H1 (cell line): ENCODE measurements around the gene SLC2A3. TPM values are rescaled to one million over a fixed set of nuclear protein-coding genes. Genes with fewer than 3 reads are reported as not detected.

Experiments
- CTCF ChIA-PET: fragments of 300-600 bp; sonication (Branson Sonifier 250); formaldehyde crosslinking; loops from one replicate; lab custom pipeline; 2021; ENCODE audit not compliant: partially characterized antibody; lab: Charles Lee
- POLR2A ChIA-PET: fragments of 300-600 bp; sonication (Branson Sonifier 250); formaldehyde crosslinking; loops from one replicate; lab custom pipeline; 2021; ENCODE audit warnings: inconsistent platforms; ENCODE audit not compliant: partially characterized antibody; lab: Charles Lee
- DNase-seq, 2 experiments: peaks; one replicate each; pipeline versions ENCODE4 v3.0.0 to v3.0.0-alpha.2; 2010 to 2022; ENCODE audit warnings: low spot score in 2 of 2, low read depth in 1 of 2, mixed read lengths in 1 of 2
- FAIRE-seq: peaks from 2 replicates; lab custom pipeline; 2011; peaks lifted over from hg19 to GRCh38; lab: Jason Lieb, UNC
- H2AFZ ChIP-seq: 2 replicates; pipeline ENCODE4 v1.8.1; 2012; ENCODE audit warnings: low read length, inconsistent platforms
- H2AK5ac ChIP-seq: 2 replicates; pipeline ENCODE4 v1.6.1; 2013; ENCODE audit warnings: low read depth, low read length
- H2BK120ac ChIP-seq: replicated peaks from 2 replicates; pipeline ENCODE3; 2013; ENCODE audit warnings: low read depth, low read length, inconsistent platforms
- H2BK12ac ChIP-seq: 2 replicates; pipeline ENCODE4 v1.6.1; 2013; ENCODE audit warnings: low read depth, low read length
- H2BK15ac ChIP-seq: 2 replicates; pipeline ENCODE4 v1.6.1; 2013; ENCODE audit warnings: low read length
- H2BK20ac ChIP-seq: 2 replicates; pipeline ENCODE4 v1.6.1; 2013; ENCODE audit warnings: low read length
- H2BK5ac ChIP-seq: 2 replicates; pipeline ENCODE4 v1.6.1; 2013; ENCODE audit warnings: low read depth, low read length
- H3K14ac ChIP-seq: 2 replicates; pipeline ENCODE4 v1.6.1; 2013; ENCODE audit warnings: inconsistent platforms; ENCODE audit not compliant: insufficient read length
- H3K18ac ChIP-seq: 2 replicates; pipeline ENCODE4 v1.6.1; 2013; ENCODE audit warnings: low read length; ENCODE audit errors: extremely low read depth
- H3K23ac ChIP-seq: 2 replicates; pipeline ENCODE4 v1.6.1; 2013; ENCODE audit warnings: inconsistent platforms; ENCODE audit not compliant: insufficient read length
- H3K23me2 ChIP-seq: 2 replicates; pipeline ENCODE4 v1.6.1; 2013; ENCODE audit warnings: low read depth, low read length
- H3K27ac ChIP-seq: 2 replicates; pipeline ENCODE4 v1.6.1; 2011; ENCODE audit warnings: low read depth, low read length, inconsistent platforms
- H3K27me3 ChIP-seq, 4 experiments: replicated peaks in 1 of 4; 1 replicate in 1 of 4; 2 replicates in 3 of 4; pipeline versions ENCODE4 v1.6.1 to v1.8.1; 2011 to 2013; ENCODE audit warnings: low read length in 3 of 4, mild to moderate bottlenecking in 3 of 4, inconsistent platforms in 2 of 4, mixed read lengths in 2 of 4, moderate library complexity in 1 of 4; ENCODE audit not compliant: control insufficient read depth in 3 of 4, insufficient read depth in 3 of 4; ENCODE audit errors: extremely low read depth in 1 of 4
- H3K36me3 ChIP-seq, 4 experiments: 2 replicates each; pipeline versions ENCODE4 v1.6.1 to v1.8.1; 2011 to 2013; ENCODE audit warnings: mild to moderate bottlenecking in 4 of 4, low read length in 3 of 4, moderate library complexity in 2 of 4, control low read depth in 1 of 4, inconsistent platforms in 1 of 4; ENCODE audit not compliant: insufficient read depth in 4 of 4, control insufficient read depth in 2 of 4
- H3K4ac ChIP-seq: replicated peaks from 2 replicates; pipeline ENCODE3; 2013; ENCODE audit warnings: low read length, low read depth, mixed read lengths, inconsistent platforms; ENCODE audit not compliant: insufficient read length
- H3K4me1 ChIP-seq, 4 experiments: replicated peaks in 1 of 4; 1 replicate in 1 of 4; 2 replicates in 3 of 4; pipeline versions ENCODE4 v1.6.1 to v1.8.1; 2011 to 2013; ENCODE audit warnings: low read length in 3 of 4, inconsistent platforms in 2 of 4, mixed read lengths in 1 of 4; ENCODE audit not compliant: insufficient read depth in 4 of 4, control insufficient read depth in 3 of 4
- H3K4me2 ChIP-seq, 2 experiments: 2 replicates each; pipeline versions ENCODE4 v1.6.1 to v1.8.1; 2011 to 2013; ENCODE audit warnings: low read depth in 2 of 2, low read length in 2 of 2, control low read depth in 1 of 2, inconsistent platforms in 1 of 2, mild to moderate bottlenecking in 1 of 2; ENCODE audit not compliant: insufficient read depth in 1 of 2
- H3K4me3 ChIP-seq, 4 experiments: fragments of 200-600, 300-600 bp in 1 of 4; sonication (generic), shearing (Covaris generic), sonication (Bioruptor Twin) in 1 of 4; 2 replicates each; pipeline versions ENCODE4 v1.5.1 to v1.8.1; 2011 to 2016; ENCODE audit warnings: low read length in 4 of 4, low read depth in 3 of 4, control low read depth in 2 of 4, inconsistent platforms in 2 of 4, mild to moderate bottlenecking in 2 of 4, mixed read lengths in 1 of 4, moderate library complexity in 1 of 4; ENCODE audit not compliant: insufficient read depth in 2 of 4; ENCODE audit errors: extremely low read depth in 1 of 4
- H3K56ac ChIP-seq: replicated peaks from 2 replicates; pipeline ENCODE3; 2013; ENCODE audit warnings: low read depth, mild to moderate bottlenecking, mixed read lengths, low read length, inconsistent platforms; ENCODE audit not compliant: insufficient read length
- H3K79me1 ChIP-seq: 2 replicates; pipeline ENCODE4 v1.6.1; 2013; ENCODE audit warnings: low read depth, low read length, control low read depth
- H3K79me2 ChIP-seq, 2 experiments: 2 replicates each; pipeline versions ENCODE4 v1.6.1 to v1.8.1; 2012 to 2013; ENCODE audit warnings: low read length in 2 of 2, mild to moderate bottlenecking in 2 of 2, inconsistent platforms in 1 of 2; ENCODE audit not compliant: insufficient read depth in 2 of 2, control insufficient read depth in 1 of 2
- H3K9ac ChIP-seq, 4 experiments: replicated peaks in 1 of 4; 1 replicate in 1 of 4; 2 replicates in 3 of 4; pipeline versions ENCODE4 v1.6.1 to v1.8.1; 2011 to 2013; ENCODE audit warnings: low read depth in 3 of 4, low read length in 3 of 4, control low read depth in 2 of 4, mild to moderate bottlenecking in 2 of 4, moderate library complexity in 2 of 4, inconsistent platforms in 1 of 4; ENCODE audit errors: extremely low read depth in 1 of 4
- H3K9me3 ChIP-seq, 2 experiments: 2 replicates each; pipeline versions ENCODE4 v1.6.1 to v1.8.1; 2012 to 2013; ENCODE audit warnings: mild to moderate bottlenecking in 2 of 2, moderate library complexity in 2 of 2, control low read depth in 1 of 2, inconsistent platforms in 1 of 2, low read depth in 1 of 2, low read length in 1 of 2, mixed read lengths in 1 of 2; ENCODE audit not compliant: insufficient read depth in 2 of 2
- H4K20me1 ChIP-seq, 2 experiments: replicated peaks in 1 of 2; 2 replicates each; pipeline versions ENCODE3 to v1.8.1; 2011 to 2013; ENCODE audit warnings: inconsistent platforms in 2 of 2, low read length in 2 of 2, mild to moderate bottlenecking in 1 of 2; ENCODE audit not compliant: insufficient read depth in 2 of 2, control insufficient read depth in 1 of 2
- H4K5ac ChIP-seq: 2 replicates; pipeline ENCODE4 v1.6.1; 2013; ENCODE audit warnings: low read length, low read depth, mixed read lengths, inconsistent platforms; ENCODE audit not compliant: insufficient read length
- H4K8ac ChIP-seq: 2 replicates; pipeline ENCODE4 v1.8.0; 2013; ENCODE audit warnings: mild to moderate bottlenecking, moderate library complexity, low read length, inconsistent platforms; ENCODE audit not compliant: insufficient read depth; ENCODE audit errors: extremely low read depth
- H4K91ac ChIP-seq: replicated peaks from 2 replicates; pipeline ENCODE3; 2013; ENCODE audit warnings: low read length, mixed read lengths, inconsistent platforms; ENCODE audit not compliant: insufficient read length
- CBX8 ChIP-seq: fragments of 300-800, 300-1000 bp; sonication (generic); IDR thresholded peaks from 2 replicates; pipeline ENCODE4 v1.7.1; 2016; ENCODE audit warnings: low read depth, low read length, borderline replicate concordance
- CEBPB ChIP-seq: IDR thresholded peaks from 2 replicates; pipeline ENCODE4 v1.6.1; 2012; ENCODE audit warnings: low read depth, low read length
- CHD1 ChIP-seq: IDR thresholded peaks from 2 replicates; pipeline ENCODE4 v1.6.1; 2012; ENCODE audit warnings: low read depth, low read length, improper control_type of control experiment
- EZH2 ChIP-seq: fragments of 200-600 bp; sonication (generic); IDR thresholded peaks from 2 replicates; pipeline ENCODE4 v1.7.1; 2012; ENCODE audit warnings: low read depth, mild to moderate bottlenecking, moderate library complexity, low read length, inconsistent platforms; ENCODE audit not compliant: severe bottlenecking
- MAFK ChIP-seq: IDR thresholded peaks from 2 replicates; pipeline ENCODE4 v1.6.1; 2012; ENCODE audit warnings: low read depth, mild to moderate bottlenecking, improper control_type of control experiment, low read length
- POLR2AphosphoS5 ChIP-seq: IDR thresholded peaks from 2 replicates; pipeline ENCODE4 v1.6.1; 2011; ENCODE audit warnings: low read depth, low read length
- RNF2 ChIP-seq: fragments of 200-900, 300-1000 bp; sonication (generic); IDR thresholded peaks from 2 replicates; pipeline ENCODE4 v1.7.1; 2016; ENCODE audit warnings: borderline replicate concordance, low read depth, mild to moderate bottlenecking, antibody characterized with exemption, low read length; ENCODE audit not compliant: poor library complexity, severe bottlenecking; ENCODE audit errors: missing control alignments
- SIN3A ChIP-seq, 2 experiments: IDR thresholded peaks in 1 of 2; conservative IDR thresholded peaks in 1 of 2; 2 replicates each; pipeline ENCODE4 v1.6.1; 2011 to 2012; ENCODE audit warnings: low read length in 2 of 2, improper control_type of control experiment in 1 of 2, low read depth in 1 of 2, mild to moderate bottlenecking in 1 of 2
- SIRT6 ChIP-seq: IDR thresholded peaks from one replicate; pipeline ENCODE4 v1.7.1; 2012; ENCODE audit warnings: low read length, inconsistent platforms
- SP1 ChIP-seq: IDR thresholded peaks from 2 replicates; pipeline ENCODE4 v1.6.1; 2011; ENCODE audit warnings: low read depth, low read length
- YY1 ChIP-seq: IDR thresholded peaks from 2 replicates; pipeline ENCODE4 v1.6.1; 2011; ENCODE audit warnings: low read depth, mild to moderate bottlenecking, low read length
- WGBS, 2 experiments: shearing (Covaris generic) in 1 of 2; methylation state at CpG; one replicate each; pipeline versions ENCODE4 v1.1.6 to v1.1.7; 2013 to 2015; ENCODE audit warnings: low lambda C conversion rate in 2 of 2, mixed read lengths in 2 of 2, inconsistent platforms in 1 of 2, low coverage in 1 of 2, missing lambda C conversion rate in 1 of 2; ENCODE audit not compliant: insufficient replicate concordance in 2 of 2, insufficient coverage in 1 of 2, insufficient read length in 1 of 2; ENCODE audit errors: extremely low coverage in 1 of 2, missing lambda C conversion rate in 1 of 2; 5-methylcytosine and 5-hydroxymethylcytosine counted together
- polyA plus RNA-seq, 7 experiments: library from polyadenylated mRNA; depleted of rRNA in 3 of 7; stranded (reverse) in 5 of 7; unstranded in 2 of 7; fragments of >200 nt in 5 of 7; fragments of 200-250 nt in 2 of 7; gene quantifications; 1 replicate in 5 of 7; 2 replicates in 1 of 7; 4 replicates in 1 of 7; pipeline versions ENCODE4 v1.2.1 to v1.2.3, GENCODE V29; 2011 to 2013; ENCODE audit warnings: missing spikeins in 2 of 7, mixed read lengths in 2 of 7
- total RNA-seq: library from RNA; stranded (reverse); fragmentation: NEBNext Ultra II Directional; extraction: Animal tissue kit (Norgen Biotek cat#: 25700); gene quantifications from 2 replicates; pipeline ENCODE4 v1.2.1, GENCODE V29; 2021
- TF ChIP-seq, protein P1 (sequence below), 3 experiments: IDR thresholded peaks; 1 replicate in 2 of 3; 2 replicates in 1 of 3; pipeline versions ENCODE4 v1.5.1 to v1.6.1; 2011; ENCODE audit warnings: low read length in 3 of 3, mild to moderate bottlenecking in 3 of 3, inconsistent platforms in 2 of 3, low read depth in 1 of 3, moderate library complexity in 1 of 3; ENCODE audit not compliant: insufficient read depth in 1 of 3; ENCODE audit errors: control extremely low read depth in 1 of 3

SLC2A3 gene
- total and polyA plus RNA-seq, 2 of the 8 experiments (the other 6 are each of a cell fraction or from before 2014, with no cell fraction given): 417 to 688 TPM

- ChIA-PET POLR2A (interaction anchor here (0.9 kb wide), 1 partner anchor 24 kb away, joined by 3 read pairs; no protein-coding TSS in a partner anchor), CTCF (interaction anchor here (1.8 to 2.7 kb wide), 2 partner anchors 10 to 51 kb away, joined by 6 to 8 read pairs; no protein-coding TSS in a partner anchor)
- no peak overlapping the region for H4K91ac ChIP-seq
- no peaks in the 10 kb centered on the region for H3K79me1 ChIP-seq
- H2BK120ac ChIP-seq: no peak overlapping the region
- no peak overlapping the region for H3K4me2 ChIP-seq
- H3K4ac ChIP-seq: no peak overlapping the region
- no peaks in the 10 kb centered on the region; a peak in 1 of 7 replicates for H3K4me1 ChIP-seq
- no peak overlapping the region for H3K23ac ChIP-seq
- H4K20me1 ChIP-seq: no peaks in the 10 kb centered on the region
- 89% methylated on average over 5 of the region's 5 CpGs; no CpG with 5 or more reads in 1 of the 2 experiments for WGBS, 2 experiments
- H3K9ac ChIP-seq: no peak overlapping the region
- H3K27me3 ChIP-seq: no peaks in the 10 kb centered on the region
- H2AFZ ChIP-seq: no peak overlapping the region
- DNase-seq: no peak
- FAIRE-seq: no peak
- H2BK15ac ChIP-seq: no peak overlapping the region
- no peak overlapping the region for H4K8ac ChIP-seq
- no peak overlapping the region for H3K4me3 ChIP-seq
- no peaks in the 10 kb centered on the region for H3K9me3 ChIP-seq
- no peak overlapping the region for H3K27ac ChIP-seq
- H3K36me3 ChIP-seq: no peaks in the 10 kb centered on the region
- H2AK5ac ChIP-seq: no peak overlapping the region
- no peak overlapping the region for H3K18ac ChIP-seq
- H2BK20ac ChIP-seq: no peak overlapping the region
- H2BK12ac ChIP-seq: no peak overlapping the region
- no peaks in the 10 kb centered on the region for H3K79me2 ChIP-seq
- no peaks in the 10 kb centered on the region for H3K23me2 ChIP-seq
- H4K5ac ChIP-seq: no peak overlapping the region
- no peak overlapping the region for H2BK5ac ChIP-seq
- no peak overlapping the region for H3K14ac ChIP-seq
- H3K56ac ChIP-seq: no peak overlapping the region
- TF ChIP-seq RNF2 (no peak), CEBPB (no peak), SP1 (no peak), EZH2 (no peak), SIN3A (conservative IDR thresholded peaks at IDR 0.05 in 1 of 2, IDR thresholded peaks at IDR 0.05 in 1 of 2; ENCODE audit: low read depth in 1 of 2, low read length in 2 of 2) (no peak), SIRT6 (no peak), CHD1 (no peak), YY1 (no peak), MAFK (no peak), CBX8 (no peak), POLR2AphosphoS5 (no peak)
- TF ChIP-seq, protein P1, sequence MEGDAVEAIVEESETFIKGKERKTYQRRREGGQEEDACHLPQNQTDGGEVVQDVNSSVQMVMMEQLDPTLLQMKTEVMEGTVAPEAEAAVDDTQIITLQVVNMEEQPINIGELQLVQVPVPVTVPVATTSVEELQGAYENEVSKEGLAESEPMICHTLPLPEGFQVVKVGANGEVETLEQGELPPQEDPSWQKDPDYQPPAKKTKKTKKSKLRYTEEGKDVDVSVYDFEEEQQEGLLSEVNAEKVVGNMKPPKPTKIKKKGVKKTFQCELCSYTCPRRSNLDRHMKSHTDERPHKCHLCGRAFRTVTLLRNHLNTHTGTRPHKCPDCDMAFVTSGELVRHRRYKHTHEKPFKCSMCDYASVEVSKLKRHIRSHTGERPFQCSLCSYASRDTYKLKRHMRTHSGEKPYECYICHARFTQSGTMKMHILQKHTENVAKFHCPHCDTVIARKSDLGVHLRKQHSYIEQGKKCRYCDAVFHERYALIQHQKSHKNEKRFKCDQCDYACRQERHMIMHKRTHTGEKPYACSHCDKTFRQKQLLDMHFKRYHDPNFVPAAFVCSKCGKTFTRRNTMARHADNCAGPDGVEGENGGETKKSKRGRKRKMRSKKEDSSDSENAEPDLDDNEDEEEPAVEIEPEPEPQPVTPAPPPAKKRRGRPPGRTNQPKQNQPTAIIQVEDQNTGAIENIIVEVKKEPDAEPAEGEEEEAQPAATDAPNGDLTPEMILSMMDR (IDR thresholded peaks at IDR 0.05; ENCODE audit: control extremely low read depth in 1 of 3, insufficient read depth in 1 of 3, low read depth in 1 of 3, low read length in 3 of 3): no peak
Observed at GRCh38 chr12:7984900-7985299, 48.9 kb upstream of the SLC2A3 start.
